Stomach (tissue), 9 donors: ENCODE data around the gene PSAP. TPM values are rescaled to one million over a fixed set of nuclear protein-coding genes. Genes with fewer than 3 reads are reported as not detected.

Source experiments
- DNase-seq, 2 donors: peaks; one replicate each; pipeline versions ENCODE4 v3.0.0 to v3.0.0-alpha.2; 2013 to 2019
- H3K27ac ChIP-seq, 5 donors: fragments of 200-600 bp in 4 of 5; sonication (generic) in 4 of 5; one replicate each; pipeline ENCODE4 v1.5.1; 2013 to 2019; ENCODE audit warnings: mild to moderate bottlenecking in 1 of 5, moderate library complexity in 1 of 5
- H3K27me3 ChIP-seq, 3 donors: fragments of 200-600 bp; sonication (generic); one replicate each; pipeline ENCODE4 v1.5.1; 2017 to 2019; ENCODE audit warnings: mixed run types in 1 of 3
- H3K36me3 ChIP-seq, 4 donors: fragments of 200-600 bp; sonication (generic); 1 replicate in 3 of 4; 2 replicates in 1 of 4; pipeline ENCODE4 v1.5.1; 2016 to 2019
- H3K4me1 ChIP-seq, 4 donors: fragments of 200-600 bp; sonication (generic); one replicate each; pipeline ENCODE4 v1.5.1; 2016 to 2019
- H3K4me3 ChIP-seq, 4 donors: fragments of 200-600 bp; sonication (generic) in 3 of 4; one replicate each; pipeline ENCODE4 v1.5.1; 2016 to 2019; ENCODE audit warnings: mild to moderate bottlenecking in 1 of 4
- H3K9me3 ChIP-seq, 4 donors: fragments of 200-600 bp; sonication (generic); one replicate each; pipeline ENCODE4 v1.5.1; 2016 to 2019
- EP300 ChIP-seq: sonication (generic); formaldehyde crosslinking; IDR thresholded peaks from one replicate; pipeline ENCODE4 v1.6.1; 2017; ENCODE audit warnings: antibody characterized with exemption
- POLR2A ChIP-seq, 4 donors: fragments of 450-650 bp; IDR thresholded peaks; one replicate each; pipeline ENCODE4 v1.6.1; 2016; ENCODE audit warnings: antibody characterized with exemption in 4 of 4, control low read depth in 2 of 4, mild to moderate bottlenecking in 1 of 4, moderate library complexity in 1 of 4
- POLR2AphosphoS5 ChIP-seq, 3 donors: sonication (generic); formaldehyde crosslinking; IDR thresholded peaks; one replicate each; pipeline ENCODE4 v1.6.1; 2016; ENCODE audit warnings: antibody characterized with exemption in 3 of 3
- WGBS, 5 donors: extraction: QIAGEN DNeasy Blood & Tissue Kit in 3 of 5; methylation state at CpG; one replicate each; pipeline versions ENCODE4 v1.1.5 to v1.1.7; 2013 to 2018; 5-methylcytosine and 5-hydroxymethylcytosine counted together
- intact Hi-C: fragments of 100-400 bp; cut with DNase I; formaldehyde crosslinking; loops from one replicate; pipeline ENCODE4 v1.15.1; 2023; ENCODE audit warnings: low total_unique reads
- polyA plus RNA-seq, 3 donors: library from polyadenylated mRNA; stranded (reverse); fragments of 200-250 nt; gene quantifications; one replicate each; pipeline ENCODE4 v1.2.3, GENCODE V29; 2013
- total RNA-seq, 5 donors: library from RNA; depleted of rRNA; stranded (reverse); fragments of >200 nt; gene quantifications; one replicate each; pipeline versions ENCODE4 v1.1.0 to v1.2.3, GENCODE V29; 2014 to 2016
- TF ChIP-seq, protein P1 (sequence below), 7 experiments: fragments of 450-650 bp in 4 of 7; fragments of 200-600 bp in 3 of 7; sonication (generic) in 3 of 7; IDR thresholded peaks; one replicate each; pipeline ENCODE4 v1.5.1; 2016 to 2019; ENCODE audit warnings: antibody characterized with exemption in 7 of 7, control low read depth in 2 of 7, mild to moderate bottlenecking in 1 of 7
- donor health status: healthy with polysubstance abuse.
- donor health status: Bipolar disorder and iron deficiency.
- donor health status: healthy.

Gene PSAP
- total and polyA plus RNA-seq, 8 donors, result 174 to 709 (median 413) TPM

DNA sequence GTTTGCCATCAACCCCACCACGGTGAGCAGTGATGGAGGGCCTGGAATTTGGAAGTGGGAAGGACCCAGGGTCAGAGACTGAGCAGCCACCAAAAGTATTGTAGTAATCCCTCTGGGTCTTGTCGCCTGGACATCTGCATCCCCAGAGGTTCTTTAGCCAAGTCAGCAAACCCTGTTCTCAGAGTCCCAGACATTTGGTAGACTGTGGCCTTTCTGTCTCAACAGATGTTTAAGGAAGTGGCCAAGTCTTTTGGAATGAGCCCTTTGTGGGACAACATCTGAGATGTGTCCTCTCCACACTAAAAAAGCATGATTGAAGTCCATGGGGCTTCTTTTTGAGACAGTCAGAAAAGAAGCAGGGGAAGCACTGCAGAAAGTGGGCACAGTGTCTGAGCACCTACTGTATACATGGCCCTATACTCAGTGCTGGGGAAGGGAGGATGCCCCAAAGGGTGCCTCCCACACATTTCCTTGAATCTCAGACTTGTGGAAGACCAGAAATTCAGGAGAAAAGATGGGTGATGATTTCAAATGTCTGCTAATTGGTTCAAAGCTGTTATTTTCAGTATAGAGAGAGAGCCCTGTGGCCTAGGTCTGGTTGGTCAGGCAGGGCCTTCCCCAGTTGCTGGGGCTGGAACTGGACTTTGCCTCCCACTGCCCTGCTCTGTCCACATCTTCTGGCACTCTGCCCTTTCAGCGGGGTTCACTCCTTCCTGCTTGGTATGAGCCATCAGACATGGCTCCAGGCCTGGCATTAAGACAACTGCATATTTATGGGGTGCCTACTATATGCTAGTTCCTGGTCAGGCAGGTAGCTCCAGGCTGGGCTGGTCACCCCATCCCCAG is 51.2 kb downstream of the PSAP start:
- no peak overlapping the region for H3K27ac ChIP-seq
- no peaks in the 10 kb centered on the region for H3K9me3 ChIP-seq
- WGBS, 5 donors, result 49 to 79% (median 63%) methylated on average over 3 of the region's 3 CpGs
- peak in 1 of 2 donors; percentile 76 for DNase-seq
- no peaks in the 10 kb centered on the region for H3K27me3 ChIP-seq
- TF ChIP-seq POLR2AphosphoS5 (IDR thresholded peaks at IDR 0.05) (no peak), EP300 (no peak), POLR2A (IDR thresholded peaks at IDR 0.05) (no peak)
- TF ChIP-seq, protein P1, sequence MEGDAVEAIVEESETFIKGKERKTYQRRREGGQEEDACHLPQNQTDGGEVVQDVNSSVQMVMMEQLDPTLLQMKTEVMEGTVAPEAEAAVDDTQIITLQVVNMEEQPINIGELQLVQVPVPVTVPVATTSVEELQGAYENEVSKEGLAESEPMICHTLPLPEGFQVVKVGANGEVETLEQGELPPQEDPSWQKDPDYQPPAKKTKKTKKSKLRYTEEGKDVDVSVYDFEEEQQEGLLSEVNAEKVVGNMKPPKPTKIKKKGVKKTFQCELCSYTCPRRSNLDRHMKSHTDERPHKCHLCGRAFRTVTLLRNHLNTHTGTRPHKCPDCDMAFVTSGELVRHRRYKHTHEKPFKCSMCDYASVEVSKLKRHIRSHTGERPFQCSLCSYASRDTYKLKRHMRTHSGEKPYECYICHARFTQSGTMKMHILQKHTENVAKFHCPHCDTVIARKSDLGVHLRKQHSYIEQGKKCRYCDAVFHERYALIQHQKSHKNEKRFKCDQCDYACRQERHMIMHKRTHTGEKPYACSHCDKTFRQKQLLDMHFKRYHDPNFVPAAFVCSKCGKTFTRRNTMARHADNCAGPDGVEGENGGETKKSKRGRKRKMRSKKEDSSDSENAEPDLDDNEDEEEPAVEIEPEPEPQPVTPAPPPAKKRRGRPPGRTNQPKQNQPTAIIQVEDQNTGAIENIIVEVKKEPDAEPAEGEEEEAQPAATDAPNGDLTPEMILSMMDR (IDR thresholded peaks at IDR 0.05), result no peak
- H3K36me3 ChIP-seq, result no peaks in the 10 kb centered on the region
- intact Hi-C loops, result no loop called here
- H3K4me3 ChIP-seq, result no peak overlapping the region
- peaks cover 0 to 21% (median 0%) of the 10 kb centered on the region in 4 donors for H3K4me1 ChIP-seq

DNA sequence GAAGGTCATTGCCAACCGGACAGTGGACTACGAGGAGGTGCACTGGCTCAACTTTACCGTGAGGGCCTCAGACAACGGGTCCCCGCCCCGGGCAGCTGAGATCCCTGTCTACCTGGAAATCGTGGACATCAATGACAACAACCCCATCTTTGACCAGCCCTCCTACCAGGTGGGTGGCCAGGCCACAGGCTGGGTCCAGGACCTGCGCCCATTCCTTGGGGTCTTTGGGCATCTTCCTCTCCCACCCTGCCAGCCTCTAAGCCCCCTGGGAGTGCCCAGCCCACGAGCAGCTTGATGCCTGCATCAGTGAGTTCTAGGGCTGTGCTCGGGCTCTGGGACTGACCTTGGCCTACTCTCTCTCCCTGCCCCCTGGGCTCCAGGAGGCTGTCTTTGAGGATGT is 51.9 kb downstream of the PSAP start:
- TF ChIP-seq EP300 (no peak), POLR2A (IDR thresholded peaks at IDR 0.05) (no peak), POLR2AphosphoS5 (IDR thresholded peaks at IDR 0.05) (no peak)
- TF ChIP-seq, protein P1 (IDR thresholded peaks at IDR 0.05), result no peak
- no peaks in the 10 kb centered on the region for H3K9me3 ChIP-seq
- intact Hi-C loops, result no loop called here
- 69 to 90% (median 81%) methylated on average over 6 to 10 of the region's 10 CpGs for WGBS, 5 donors
- peaks cover 0 to 15% (median 0%) of the 10 kb centered on the region in 4 donors for H3K4me1 ChIP-seq
- H3K27me3 ChIP-seq, result no peaks in the 10 kb centered on the region
- no peak overlapping the region for H3K27ac ChIP-seq
- no peak overlapping the region for H3K4me3 ChIP-seq
- H3K36me3 ChIP-seq, result no peaks in the 10 kb centered on the region
- no peak for DNase-seq

DNA sequence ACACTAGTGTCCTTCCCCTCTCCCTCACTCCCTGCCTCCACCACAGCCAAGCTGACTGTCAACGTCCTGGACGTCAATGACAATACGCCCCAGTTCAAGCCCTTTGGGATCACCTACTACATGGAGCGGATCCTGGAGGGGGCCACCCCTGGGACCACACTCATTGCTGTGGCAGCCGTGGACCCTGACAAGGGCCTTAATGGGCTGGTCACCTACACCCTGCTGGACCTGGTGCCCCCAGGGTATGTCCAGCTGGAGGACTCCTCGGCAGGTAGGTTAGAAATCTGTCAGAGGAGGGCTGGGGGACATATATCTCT is 52.8 kb downstream of the PSAP start:
- Histone ChIP-seq H3K27ac (no peak overlapping the region), H3K9me3 (no peaks in the 10 kb centered on the region), H3K4me1 (peaks cover 0 to 15% (median 0%) of the 10 kb centered on the region in 4 donors), H3K27me3 (no peaks in the 10 kb centered on the region), H3K4me3 (no peak overlapping the region), H3K36me3 (no peaks in the 10 kb centered on the region)
- intact Hi-C loops, result no loop called here
- no peak for TF ChIP-seq POLR2A (IDR thresholded peaks at IDR 0.05)
- TF ChIP-seq, protein P1 (IDR thresholded peaks at IDR 0.05), result no peak
- TF ChIP-seq POLR2AphosphoS5 (IDR thresholded peaks at IDR 0.05), result no peak
- no peak for TF ChIP-seq EP300
- no peak for DNase-seq
- 79 to 88% (median 80%) methylated on average over 1 to 6 of the region's 6 CpGs for WGBS, 5 donors

DNA sequence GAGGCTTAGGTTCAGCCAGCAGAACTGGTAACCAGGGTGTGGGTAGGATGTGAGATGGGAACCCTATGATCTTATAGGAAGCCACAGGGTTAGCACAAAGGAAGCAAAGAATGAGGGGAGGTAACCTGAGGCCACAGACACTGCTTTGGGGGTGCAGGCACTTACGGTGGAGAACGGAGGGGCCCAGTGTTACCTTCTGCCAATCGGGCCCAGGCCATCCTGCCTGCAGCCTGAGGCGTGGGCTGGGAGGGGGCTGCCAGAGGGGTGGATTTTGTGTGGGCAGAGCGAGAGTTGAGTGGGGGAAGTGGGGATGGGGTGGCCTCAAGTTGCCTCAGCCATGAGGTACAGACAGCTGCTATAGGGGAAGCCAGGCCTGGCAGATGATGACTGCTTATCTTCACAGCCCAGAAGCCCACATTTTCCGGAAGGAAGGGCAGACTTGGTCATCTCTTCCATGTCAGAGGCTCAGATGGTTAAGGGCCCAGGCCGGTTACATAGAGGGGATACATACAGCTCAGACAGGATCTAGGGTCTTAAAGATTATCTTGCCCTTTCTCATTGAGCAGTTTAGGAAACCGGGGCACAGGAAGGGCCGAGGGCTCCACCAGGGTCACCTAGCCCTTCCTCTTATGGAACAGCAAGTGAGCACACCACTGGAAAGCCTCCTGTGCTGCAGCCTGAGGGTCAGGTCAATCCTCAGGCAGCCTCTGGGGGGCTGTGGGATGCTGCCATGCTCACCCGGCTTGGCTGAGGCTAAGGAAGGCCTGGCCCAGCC is 53.3 kb downstream of the PSAP start:
- intact Hi-C loops, result no loop called here
- H3K36me3 ChIP-seq, result no peaks in the 10 kb centered on the region
- no peak for DNase-seq
- H3K4me3 ChIP-seq, result no peak overlapping the region
- H3K9me3 ChIP-seq, result no peaks in the 10 kb centered on the region
- H3K4me1 ChIP-seq, result peaks cover 0 to 15% (median 0%) of the 10 kb centered on the region in 4 donors
- TF ChIP-seq, protein P1 (IDR thresholded peaks at IDR 0.05), result no peak
- TF ChIP-seq POLR2A (IDR thresholded peaks at IDR 0.05), result no peak
- no peak for TF ChIP-seq EP300
- WGBS, 5 donors, result 63 to 80% (median 73%) methylated on average over 9 to 10 of the region's 10 CpGs
- no peaks in the 10 kb centered on the region for H3K27me3 ChIP-seq
- no peak overlapping the region for H3K27ac ChIP-seq
